Islet of Langerhans (tissue), 1 donor: ENCODE data around the gene INTS7.
"Not testable (repeated sequence)": the region's sequence is repeated elsewhere in the genome, so short reads cannot be mapped to it uniquely, and the experiment has no call there.

Source experiments
- FAIRE-seq: peaks from one replicate; lab custom pipeline; 2011; peaks lifted over from hg19 to GRCh38; lab: Jason Lieb, UNC

The INTS7 gene

GRCh38 chr1:211932933-211933254, 102.5 kb downstream of the INTS7 start:
- no peak for FAIRE-seq

- FAIRE-seq = no peak
These were observed 103.0 kb downstream of the INTS7 start for GRCh38 chr1:211932231-211932932.

GRCh38 chr1:211929683-211930082, 105.7 kb downstream of the INTS7 start:
- no peak for FAIRE-seq

DNA sequence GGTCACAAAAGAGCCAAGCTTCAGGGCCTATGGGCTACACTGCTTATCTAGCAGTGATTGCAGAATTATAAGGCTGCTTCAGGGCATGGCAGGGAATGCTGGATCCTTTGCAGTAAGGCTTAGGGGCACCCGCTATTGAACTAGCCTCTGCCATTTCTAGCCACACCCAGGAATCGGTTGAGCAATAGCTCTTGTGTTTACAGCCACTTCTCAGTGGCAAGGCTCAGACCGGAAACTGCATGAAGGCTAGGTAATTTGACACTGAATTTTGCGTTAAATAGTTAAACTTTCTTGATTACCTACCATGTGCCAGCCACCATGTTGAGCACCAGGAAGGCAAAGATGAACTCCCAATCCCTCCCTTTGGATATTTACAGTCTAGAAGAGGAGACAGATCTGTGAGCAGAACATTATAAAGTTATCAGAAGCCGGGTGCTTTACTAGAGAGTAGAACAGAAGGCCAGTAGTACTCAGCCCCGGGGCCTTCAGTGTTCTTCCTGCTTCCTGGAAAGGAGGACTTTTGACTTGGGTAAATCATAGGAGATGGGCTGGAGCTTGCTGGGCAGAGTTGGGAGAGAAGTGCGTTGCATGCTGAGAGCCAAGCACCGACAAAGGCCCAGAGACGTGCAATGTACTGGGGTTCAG, 106.2 kb downstream of the INTS7 start:
- FAIRE-seq = no peak

DNA sequence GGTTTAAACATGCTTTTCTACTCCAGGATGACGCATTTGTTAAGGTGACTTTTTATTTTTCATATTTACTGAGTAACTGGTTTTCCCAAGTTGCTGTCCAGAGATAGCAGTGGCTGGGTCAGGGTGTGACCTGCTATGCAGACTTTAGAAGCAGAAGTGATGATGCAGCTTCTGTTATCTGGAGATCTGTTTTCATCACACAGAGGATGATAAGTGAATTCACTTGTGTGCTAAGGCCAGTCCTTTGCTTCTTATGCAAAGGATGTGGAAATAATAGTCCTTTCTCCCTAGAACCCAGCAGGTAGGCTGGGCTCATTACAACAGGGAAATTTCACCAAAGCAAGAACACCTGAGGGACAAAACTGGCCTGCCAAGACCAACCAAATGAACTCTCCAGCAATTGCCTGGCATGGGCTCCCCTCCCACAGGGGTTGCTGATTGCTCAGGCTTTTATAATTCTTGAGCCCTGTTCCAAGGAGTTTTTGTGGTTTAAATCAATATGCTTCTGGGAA, 107.0 kb downstream of the INTS7 start:
- no peak for FAIRE-seq

DNA sequence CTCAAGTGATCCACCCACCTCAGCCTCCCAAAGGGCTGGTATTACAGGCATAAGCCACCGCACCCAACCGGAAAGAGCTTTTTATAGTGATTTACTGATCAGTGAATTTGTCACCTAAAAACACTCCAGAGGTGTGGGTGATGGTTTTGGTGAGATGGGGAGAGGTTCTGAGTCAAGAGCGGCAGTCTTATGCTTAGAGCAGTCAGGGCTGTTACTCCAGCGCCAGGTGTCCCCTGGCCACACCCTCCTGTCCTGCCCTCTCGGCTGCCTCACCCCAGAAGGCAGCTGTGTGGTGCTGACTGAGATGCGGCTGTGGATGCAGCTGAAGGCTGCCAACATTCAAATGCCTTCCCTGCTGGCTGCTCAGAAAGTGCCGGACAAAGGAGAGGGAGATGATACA, 110.3 kb downstream of the INTS7 start:
- no peak for FAIRE-seq

DNA sequence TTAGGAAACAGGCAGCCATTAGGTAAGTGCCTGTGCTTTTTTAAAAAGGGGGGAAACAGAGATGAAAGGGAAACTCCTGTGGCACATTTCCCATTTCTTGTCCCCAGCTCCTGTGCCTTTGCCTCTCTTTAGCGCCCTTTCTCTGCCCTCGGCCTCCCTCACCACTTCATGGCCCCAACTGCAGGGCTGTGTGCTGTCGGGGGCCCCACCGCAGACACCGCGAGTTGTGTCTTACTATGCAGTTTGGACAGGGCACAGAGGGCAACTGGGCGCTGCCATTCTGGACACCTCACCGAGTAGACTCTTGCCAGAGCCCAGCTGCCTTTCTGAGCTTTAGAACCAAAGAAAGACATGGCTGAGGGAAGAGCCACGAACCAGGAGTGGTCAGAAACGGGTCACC, 111.1 kb downstream of the INTS7 start:
- FAIRE-seq = no peak

- no peak for FAIRE-seq
These were observed 112.3 kb downstream of the INTS7 start for GRCh38 chr1:211923095-211923494.

DNA sequence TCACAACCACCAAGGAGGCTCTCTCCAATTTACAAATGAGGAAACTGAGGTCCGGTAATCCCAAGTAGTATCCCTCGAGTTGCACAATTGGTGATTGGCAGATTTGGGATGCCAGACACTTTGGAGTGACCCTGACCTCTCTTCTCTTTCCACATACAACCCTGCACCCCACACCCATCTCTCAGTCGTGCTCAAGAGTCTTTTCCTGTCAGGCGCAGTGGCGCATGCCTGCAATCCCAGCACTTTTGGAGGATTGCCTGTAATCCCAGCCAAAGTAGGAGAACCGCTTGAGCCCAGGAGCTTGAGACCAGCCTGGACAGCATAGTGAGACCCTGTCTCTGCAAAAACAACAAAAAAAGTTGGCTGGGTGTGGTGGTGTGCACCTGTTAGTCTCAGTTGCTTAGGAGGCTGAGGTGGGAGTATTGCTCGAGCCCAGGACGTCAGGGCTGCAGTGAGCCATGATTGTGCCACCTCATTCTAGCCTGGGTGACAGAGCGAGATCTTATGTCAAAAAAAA, 113.7 kb downstream of the INTS7 start:
- FAIRE-seq = no peak

DNA sequence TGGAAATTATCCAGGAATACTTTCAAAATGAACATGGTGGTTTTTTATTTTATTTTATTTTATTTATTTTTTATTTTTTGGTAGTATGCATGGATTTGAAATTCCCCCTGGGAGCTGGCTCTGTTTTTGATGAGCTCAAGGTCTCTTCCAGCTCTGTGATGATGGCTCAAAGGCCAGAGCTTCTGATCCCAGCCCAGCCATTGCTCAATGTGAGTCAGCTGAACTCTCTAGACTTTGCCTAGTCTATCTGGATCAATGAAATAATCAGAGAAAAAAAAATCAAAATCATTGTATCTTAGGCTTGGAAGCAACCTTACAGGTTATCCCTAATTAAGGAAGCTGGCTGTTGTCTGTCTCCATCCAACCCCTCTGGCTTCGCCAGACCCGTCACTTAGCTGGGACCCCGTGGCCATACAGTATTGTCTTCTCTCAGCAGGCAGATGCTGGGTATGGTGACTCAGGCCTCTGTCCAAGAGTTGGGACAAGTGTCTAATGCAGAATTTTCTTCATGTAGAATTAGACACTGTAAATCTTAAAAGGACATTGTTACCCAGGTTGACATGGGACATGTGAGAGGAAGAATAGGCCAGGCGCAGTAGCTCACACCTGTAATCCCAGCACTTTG, 114.6 kb downstream of the INTS7 start:
- FAIRE-seq = no peak

- no peak for FAIRE-seq
These were observed 115.2 kb downstream of the INTS7 start for GRCh38 chr1:211920141-211920572.

GRCh38 chr1:211918843-211919414, 116.4 kb downstream of the INTS7 start:
- FAIRE-seq = no peak

- not testable (repeated sequence) for FAIRE-seq
These were observed 118.9 kb downstream of the INTS7 start for GRCh38 chr1:211916458-211916857.

- FAIRE-seq = no peak
These were observed 119.4 kb downstream of the INTS7 start for GRCh38 chr1:211915924-211916323.

DNA sequence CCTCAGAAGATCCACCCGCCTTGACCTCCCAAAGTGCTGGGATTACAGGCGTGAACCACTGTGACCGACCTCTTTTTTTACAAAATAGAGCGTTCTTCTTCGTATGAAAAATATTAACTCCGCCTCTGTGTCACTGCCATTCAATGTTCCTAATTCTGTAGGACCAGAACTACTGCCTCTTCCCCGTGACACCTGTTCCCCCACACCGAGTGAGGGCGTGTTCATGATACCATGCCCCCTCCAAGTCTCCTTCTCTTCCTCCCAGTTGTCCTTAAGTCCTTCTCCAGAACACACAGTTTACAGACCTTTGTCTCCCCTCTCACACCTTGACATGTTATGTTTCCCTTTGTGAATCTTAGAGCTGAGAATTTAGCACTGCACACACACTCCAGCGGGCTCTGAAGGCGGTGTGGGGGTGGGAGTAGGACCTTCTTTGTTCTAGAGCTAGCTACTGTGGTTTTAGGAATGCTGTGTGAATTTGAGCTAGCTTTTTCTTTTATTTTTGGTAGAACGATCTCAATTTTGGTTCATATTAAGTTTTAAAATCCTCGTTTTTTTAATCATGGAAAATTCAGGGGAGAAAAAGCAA, 122.4 kb downstream of the INTS7 start:
- FAIRE-seq = no peak

GRCh38 chr1:211912038-211912437, 123.3 kb downstream of the INTS7 start:
- FAIRE-seq = peak; percentile 36

- FAIRE-seq = no peak
These were observed 124.4 kb downstream of the INTS7 start for GRCh38 chr1:211910913-211911485.

GRCh38 chr1:211910113-211910884, 125.1 kb downstream of the INTS7 start:
- no peak for FAIRE-seq

GRCh38 chr1:211909395-211909794, 126.0 kb downstream of the INTS7 start:
- FAIRE-seq = no peak

DNA sequence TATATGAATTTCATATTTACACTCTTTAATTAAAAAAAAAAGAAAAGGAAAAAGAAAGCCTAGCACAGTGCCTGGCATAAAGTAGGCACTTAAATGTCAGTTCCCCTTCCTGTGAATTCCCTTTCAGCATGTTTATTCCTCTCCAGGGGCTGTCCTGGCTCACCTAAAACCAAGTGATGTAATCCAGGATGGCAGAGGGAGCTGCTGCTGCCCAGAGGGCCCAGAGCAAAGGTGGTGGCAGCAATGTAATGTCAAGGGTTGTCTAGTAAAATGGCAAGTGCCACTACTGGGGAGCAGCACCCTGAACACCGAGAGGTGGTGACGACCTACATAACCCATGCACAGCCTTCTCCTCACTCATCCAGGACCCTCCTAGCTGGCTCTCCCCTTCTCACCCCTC, 126.4 kb downstream of the INTS7 start:
- FAIRE-seq = no peak

GRCh38 chr1:211908453-211908852, 126.9 kb downstream of the INTS7 start:
- no peak for FAIRE-seq
